Activated CD4-positive, CD25-positive, alpha-beta regulatory T cell (primary cell): ENCODE measurements around the gene GCLC.
"Not testable (repeated sequence)": the region's sequence is repeated elsewhere in the genome, so short reads cannot be mapped to it uniquely, and the experiment has no call there.

Experiments
- DNase-seq, 4 experiments: peaks; one replicate each; lab custom pipeline; 2025; lab: John Stamatoyannopoulos, UW

The GCLC gene

GRCh38 chr6:53556986-53557715 lies 12.2 kb upstream of the GCLC start:
- no peak for DNase-seq

- not testable (repeated sequence) for DNase-seq
These were observed 8.7 kb upstream of the GCLC start for GRCh38 chr6:53553600-53553999.

- not testable (repeated sequence) for DNase-seq
These were observed 6.8 kb upstream of the GCLC start for GRCh38 chr6:53551681-53552080.

- DNase-seq, result peak; percentile 87 to 89 (median 88)
These were observed 3.1 kb upstream of the GCLC start for GRCh38 chr6:53547811-53548496.

- no peak for DNase-seq
These were observed 2.4 kb upstream of the GCLC start for GRCh38 chr6:53547166-53547810.

GRCh38 chr6:53546281-53546680 lies 1.4 kb upstream of the GCLC start:
- no peak for DNase-seq

GRCh38 chr6:53544217-53544469 lies 758 bp downstream of the GCLC start:
- no peak for DNase-seq

- DNase-seq, result no peak
These were observed 1.3 kb downstream of the GCLC start for GRCh38 chr6:53543359-53544216.

GRCh38 chr6:53541900-53542299 lies 3.0 kb downstream of the GCLC start:
- no peak for DNase-seq

GRCh38 chr6:53540129-53540692 lies 4.7 kb downstream of the GCLC start:
- DNase-seq, result no peak

- DNase-seq, result no peak
These were observed 5.3 kb downstream of the GCLC start for GRCh38 chr6:53539561-53539960.

- no peak for DNase-seq
These were observed 8.3 kb downstream of the GCLC start for GRCh38 chr6:53536561-53536960.

GRCh38 chr6:53532942-53533341 lies 12.0 kb downstream of the GCLC start:
- DNase-seq, result no peak

- DNase-seq, result no peak
These were observed 12.7 kb downstream of the GCLC start for GRCh38 chr6:53532061-53532797.

- DNase-seq, result no peak
These were observed 14.0 kb downstream of the GCLC start for GRCh38 chr6:53530780-53531386.

GRCh38 chr6:53530346-53530745 lies 14.6 kb downstream of the GCLC start:
- no peak for DNase-seq

- no peak for DNase-seq
These were observed 15.4 kb downstream of the GCLC start for GRCh38 chr6:53529324-53530036.

- DNase-seq, result no peak
These were observed 16.8 kb downstream of the GCLC start for GRCh38 chr6:53528107-53528506.

GRCh38 chr6:53527249-53527765 lies 17.6 kb downstream of the GCLC start:
- no peak for DNase-seq

- DNase-seq, result no peak
These were observed 18.9 kb downstream of the GCLC start for GRCh38 chr6:53526000-53526399.
